ENCODE results near the gene ABHD2. TPM values are rescaled to one million over a fixed set of nuclear protein-coding genes. Genes with fewer than 3 reads are reported as not detected.

The ABHD2 gene
- total RNA-seq, 1 donor from 2014 or later: 68.2 TPM

DNA sequence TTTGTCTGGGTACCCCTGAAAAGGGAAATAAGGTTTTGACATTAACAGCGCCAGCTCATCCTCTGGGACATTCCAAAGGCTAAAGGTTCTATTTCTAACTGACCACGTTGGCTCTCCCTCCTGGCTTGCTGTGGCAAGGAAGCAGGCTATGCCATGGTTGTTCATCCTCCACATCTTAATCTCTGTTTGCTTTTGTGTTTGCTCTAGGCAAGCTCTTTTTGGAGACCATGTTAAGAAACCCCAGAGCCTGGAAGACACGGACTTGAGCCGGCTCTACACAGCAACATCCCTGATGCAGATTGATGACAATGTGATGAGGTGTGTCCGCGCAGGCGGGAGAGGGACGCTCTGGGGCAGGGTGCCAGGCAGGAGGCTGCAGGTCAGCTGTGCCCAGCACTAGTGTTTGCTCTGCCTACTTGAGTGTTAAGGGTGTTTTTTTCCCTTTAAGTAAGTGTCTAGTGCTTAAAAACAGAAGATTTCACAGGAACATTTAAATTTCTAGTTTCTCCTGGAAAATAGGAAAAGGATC lies 99.8 kb downstream of the ABHD2 start:
- Histone ChIP-seq H3K4me3 (no peak overlapping the region), H3K9me3 (replicated peaks) (no peaks in the 10 kb centered on the region), H3K27me3 (ENCODE audit: low read depth) (no peaks in the 10 kb centered on the region), H3K27ac (replicated peaks) (no peak overlapping the region), H3K36me3 (peaks cover 96% of the 10 kb centered on the region), H3K4me1 (peaks cover 7% of the 10 kb centered on the region)
- DNase-seq: no peak
- TF ChIP-seq, protein P1, sequence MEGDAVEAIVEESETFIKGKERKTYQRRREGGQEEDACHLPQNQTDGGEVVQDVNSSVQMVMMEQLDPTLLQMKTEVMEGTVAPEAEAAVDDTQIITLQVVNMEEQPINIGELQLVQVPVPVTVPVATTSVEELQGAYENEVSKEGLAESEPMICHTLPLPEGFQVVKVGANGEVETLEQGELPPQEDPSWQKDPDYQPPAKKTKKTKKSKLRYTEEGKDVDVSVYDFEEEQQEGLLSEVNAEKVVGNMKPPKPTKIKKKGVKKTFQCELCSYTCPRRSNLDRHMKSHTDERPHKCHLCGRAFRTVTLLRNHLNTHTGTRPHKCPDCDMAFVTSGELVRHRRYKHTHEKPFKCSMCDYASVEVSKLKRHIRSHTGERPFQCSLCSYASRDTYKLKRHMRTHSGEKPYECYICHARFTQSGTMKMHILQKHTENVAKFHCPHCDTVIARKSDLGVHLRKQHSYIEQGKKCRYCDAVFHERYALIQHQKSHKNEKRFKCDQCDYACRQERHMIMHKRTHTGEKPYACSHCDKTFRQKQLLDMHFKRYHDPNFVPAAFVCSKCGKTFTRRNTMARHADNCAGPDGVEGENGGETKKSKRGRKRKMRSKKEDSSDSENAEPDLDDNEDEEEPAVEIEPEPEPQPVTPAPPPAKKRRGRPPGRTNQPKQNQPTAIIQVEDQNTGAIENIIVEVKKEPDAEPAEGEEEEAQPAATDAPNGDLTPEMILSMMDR (IDR thresholded peaks at IDR 0.05; ENCODE audit: borderline replicate concordance): no peak
- intact Hi-C loops (cut with micrococcal nuclease): no loop called here

DNA sequence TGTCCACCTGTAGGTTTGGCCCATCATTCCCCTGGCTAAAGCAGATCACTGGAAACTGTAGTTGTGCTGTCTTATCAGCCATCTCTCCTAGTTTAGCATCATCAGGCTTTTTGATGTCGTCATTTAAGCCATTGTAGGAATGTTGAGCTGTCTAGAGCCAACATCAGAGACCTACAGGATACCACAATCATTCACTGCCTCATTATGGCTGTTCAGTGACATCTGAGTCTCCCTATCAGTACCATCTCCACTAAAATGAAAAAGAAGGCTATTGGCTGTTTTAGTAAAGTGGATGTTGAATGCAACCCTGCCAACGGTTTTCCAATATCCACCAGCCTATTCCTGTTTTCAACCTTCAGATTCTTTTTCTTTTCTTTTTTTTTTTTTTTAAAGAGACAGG lies 103.9 kb downstream of the ABHD2 start:
- H3K4me1 ChIP-seq: peaks cover 25% of the 10 kb centered on the region
- H3K27ac ChIP-seq (replicated peaks): no peak overlapping the region
- intact Hi-C loops (cut with micrococcal nuclease): no loop called here
- peaks cover 96% of the 10 kb centered on the region for H3K36me3 ChIP-seq
- H3K9me3 ChIP-seq (replicated peaks): no peaks in the 10 kb centered on the region
- no peak overlapping the region for H3K4me3 ChIP-seq
- H3K27me3 ChIP-seq (ENCODE audit: low read depth): no peaks in the 10 kb centered on the region
- TF ChIP-seq, protein P1 (IDR thresholded peaks at IDR 0.05; ENCODE audit: borderline replicate concordance): no peak
- DNase-seq: no peak

DNA sequence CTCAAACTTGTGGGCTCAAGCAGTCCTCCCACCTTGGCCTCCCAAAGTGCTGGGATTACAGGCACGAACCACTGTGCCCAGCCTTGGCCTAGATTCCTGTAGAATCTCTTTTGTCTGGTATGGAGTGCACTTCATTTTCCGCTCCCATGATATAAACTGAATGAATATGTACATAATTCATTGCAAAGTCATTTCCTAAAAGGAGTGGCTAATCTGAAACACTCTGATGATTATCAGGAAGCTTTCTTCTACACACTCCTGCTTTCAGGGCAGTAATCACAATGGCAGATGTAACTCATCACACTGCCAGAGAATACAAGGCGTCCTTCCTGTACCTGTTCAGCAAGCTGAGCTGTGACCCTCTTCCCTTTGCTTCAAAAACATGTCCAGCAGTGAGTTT lies 104.5 kb downstream of the ABHD2 start:
- intact Hi-C loops (cut with micrococcal nuclease): no loop called here
- TF ChIP-seq, protein P1 (IDR thresholded peaks at IDR 0.05; ENCODE audit: borderline replicate concordance): no peak
- H3K9me3 ChIP-seq (replicated peaks): no peaks in the 10 kb centered on the region

DNA sequence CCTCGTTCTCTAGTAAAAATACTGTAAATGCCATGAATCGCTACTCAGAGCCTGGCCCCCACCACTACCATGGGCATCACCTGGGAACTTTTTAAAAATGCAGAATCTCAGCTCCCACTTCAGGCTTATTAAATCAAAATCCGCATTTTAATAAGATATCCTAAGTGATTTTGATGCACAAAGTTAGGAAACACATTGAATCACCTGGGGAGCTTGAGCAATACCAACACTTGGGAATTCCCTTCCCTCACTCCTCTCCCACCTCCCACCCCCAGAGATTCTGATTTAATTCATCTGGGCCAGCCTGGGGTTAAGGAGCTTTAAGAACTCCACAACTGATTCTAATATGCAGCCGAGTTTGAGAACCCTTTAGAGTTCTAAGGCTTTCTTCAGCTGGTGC lies 106.4 kb downstream of the ABHD2 start:
- TF ChIP-seq, protein P1 (IDR thresholded peaks at IDR 0.05; ENCODE audit: borderline replicate concordance): no peak
- intact Hi-C loops (cut with micrococcal nuclease): no loop called here

More for the DNA sequence above, 104.5 kb downstream of the ABHD2 start:
- Histone ChIP-seq H3K27me3 (ENCODE audit: low read depth) (no peaks in the 10 kb centered on the region), H3K27ac (replicated peaks) (no peak overlapping the region), H3K4me3 (no peak overlapping the region), H3K4me1 (peaks cover 31% of the 10 kb centered on the region), H3K36me3 (peaks cover 96% of the 10 kb centered on the region)
- no peak for DNase-seq

GRCh38 chr15:89195836-89196235 lies 107.6 kb downstream of the ABHD2 start:
- no peak for DNase-seq
- Histone ChIP-seq H3K36me3 (peaks cover 83% of the 10 kb centered on the region), H3K9me3 (replicated peaks) (no peaks in the 10 kb centered on the region), H3K27me3 (ENCODE audit: low read depth) (no peaks in the 10 kb centered on the region), H3K27ac (replicated peaks) (peak overlapping the region; percentile 66), H3K4me1 (peaks cover 59% of the 10 kb centered on the region), H3K4me3 (no peak overlapping the region)
- TF ChIP-seq, protein P1 (IDR thresholded peaks at IDR 0.05; ENCODE audit: borderline replicate concordance): no peak
- intact Hi-C loops (cut with micrococcal nuclease): no loop called here

More for the DNA sequence above, 106.4 kb downstream of the ABHD2 start:
- Histone ChIP-seq H3K27me3 (ENCODE audit: low read depth) (no peaks in the 10 kb centered on the region), H3K4me1 (peaks cover 47% of the 10 kb centered on the region), H3K36me3 (peaks cover 87% of the 10 kb centered on the region), H3K9me3 (replicated peaks) (no peaks in the 10 kb centered on the region), H3K4me3 (no peak overlapping the region), H3K27ac (replicated peaks) (peak overlapping the region; percentile 66)
- DNase-seq: no peak

Measured in left ventricle myocardium inferior (tissue), 1 donor.